Right lobe of liver (tissue), 4 donors: ENCODE data around the gene HK1.

Experiments
- POLR2A ChIP-seq: fragments of 450-650 bp; IDR thresholded peaks from one replicate; pipeline ENCODE4 v1.6.1; 2017; ENCODE audit warnings: antibody characterized with exemption, mild to moderate bottlenecking
- TF ChIP-seq, protein P1 (sequence below), 4 donors: fragments of 200-600 bp in 3 of 4; fragments of 450-650 bp in 1 of 4; IDR thresholded peaks; one replicate each; pipeline versions ENCODE4 v1.5.1 to v1.8.0; 2016 to 2022; ENCODE audit warnings: antibody characterized with exemption in 4 of 4, mild to moderate bottlenecking in 2 of 4
- donor health status: DM: no; HTN: no; CAD: no.
- donor health status: DM: no; HTN: no; CAD: no.
- donor health status: DM: no; HTN: yes; CAD: no.

DNA sequence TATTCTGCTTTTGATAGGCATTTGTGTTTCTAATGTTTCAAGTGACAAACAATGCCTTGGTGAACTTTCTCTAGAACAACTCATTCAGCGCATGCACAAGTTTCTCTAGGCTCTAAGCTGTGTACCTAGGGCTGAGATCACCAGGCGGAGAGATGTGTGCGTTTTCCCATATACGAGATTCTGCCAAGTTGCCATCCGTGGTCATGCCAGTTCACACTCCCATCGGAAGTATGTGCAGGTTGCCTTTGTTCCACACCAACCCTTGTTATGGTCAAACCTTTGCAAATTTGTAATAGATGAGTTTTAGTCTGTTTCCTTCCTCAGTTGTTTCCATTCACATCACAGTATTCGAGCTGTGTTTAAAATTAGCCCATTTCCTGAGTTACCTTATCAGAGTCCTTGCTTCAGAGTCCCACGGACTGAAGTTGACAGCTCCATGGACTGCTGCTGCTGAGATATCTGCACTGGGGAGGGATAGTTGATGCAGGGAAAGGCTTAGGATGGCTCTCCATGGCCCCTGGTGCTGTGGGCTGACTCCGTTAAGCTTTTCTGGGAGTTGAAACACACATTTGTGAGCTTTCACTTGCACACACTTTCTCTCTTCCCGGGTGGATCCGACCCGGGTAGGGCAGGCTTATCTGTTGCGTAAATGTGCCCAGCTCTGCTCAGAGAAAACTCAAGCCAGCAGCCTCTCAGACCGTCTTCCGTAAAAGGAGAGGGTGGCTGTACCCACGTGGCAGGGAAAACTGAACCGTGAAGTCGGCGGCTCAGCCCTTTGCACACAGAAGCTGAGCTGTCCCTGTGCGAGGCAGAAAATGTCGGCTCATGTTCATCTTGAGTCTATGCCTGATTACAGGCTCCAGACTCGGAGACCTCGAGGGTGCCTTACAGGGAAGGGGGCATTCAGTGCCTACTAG, 49.4 kb downstream of the HK1 start:
- TF ChIP-seq, protein P1, sequence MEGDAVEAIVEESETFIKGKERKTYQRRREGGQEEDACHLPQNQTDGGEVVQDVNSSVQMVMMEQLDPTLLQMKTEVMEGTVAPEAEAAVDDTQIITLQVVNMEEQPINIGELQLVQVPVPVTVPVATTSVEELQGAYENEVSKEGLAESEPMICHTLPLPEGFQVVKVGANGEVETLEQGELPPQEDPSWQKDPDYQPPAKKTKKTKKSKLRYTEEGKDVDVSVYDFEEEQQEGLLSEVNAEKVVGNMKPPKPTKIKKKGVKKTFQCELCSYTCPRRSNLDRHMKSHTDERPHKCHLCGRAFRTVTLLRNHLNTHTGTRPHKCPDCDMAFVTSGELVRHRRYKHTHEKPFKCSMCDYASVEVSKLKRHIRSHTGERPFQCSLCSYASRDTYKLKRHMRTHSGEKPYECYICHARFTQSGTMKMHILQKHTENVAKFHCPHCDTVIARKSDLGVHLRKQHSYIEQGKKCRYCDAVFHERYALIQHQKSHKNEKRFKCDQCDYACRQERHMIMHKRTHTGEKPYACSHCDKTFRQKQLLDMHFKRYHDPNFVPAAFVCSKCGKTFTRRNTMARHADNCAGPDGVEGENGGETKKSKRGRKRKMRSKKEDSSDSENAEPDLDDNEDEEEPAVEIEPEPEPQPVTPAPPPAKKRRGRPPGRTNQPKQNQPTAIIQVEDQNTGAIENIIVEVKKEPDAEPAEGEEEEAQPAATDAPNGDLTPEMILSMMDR (IDR thresholded peaks at IDR 0.05) = no peak
- TF ChIP-seq POLR2A = no peak
